SK-N-SH (cell line): Measurements from ENCODE around the gene WBP1L. TPM values are rescaled to one million over a fixed set of nuclear protein-coding genes. Genes with fewer than 3 reads are reported as not detected.

Experiments
- CTCF ChIA-PET: fragments of 300-600, 350-600 bp; formaldehyde crosslinking; extraction: SDS; loops from one replicate; lab custom pipeline; 2021; lab: Yijun Ruan, JAX
- POLR2A ChIA-PET: fragments of 350-600 bp; sonication (Branson Sonifier 250); formaldehyde crosslinking; extraction: SDS; loops from one replicate; lab custom pipeline; 2020; ENCODE audit warnings: antibody characterized with exemption, inconsistent platforms; lab: Yijun Ruan, JAX
- DNase-seq: peaks from one replicate; pipeline ENCODE4 v3.0.0; 2012
- H2AFZ ChIP-seq: fragments of 200-600 bp; sonication (generic); 2 replicates; pipeline ENCODE4 v1.8.1; 2016; ENCODE audit warnings: antibody characterized with exemption, mild to moderate bottlenecking, low read depth
- H3F3A ChIP-seq: fragments of 200-600 bp; sonication (generic); replicated peaks from 2 replicates; pipeline ENCODE3; 2016; ENCODE audit warnings: antibody characterized with exemption, mild to moderate bottlenecking; ENCODE audit not compliant: insufficient read depth
- H3K27ac ChIP-seq, 2 experiments: fragments of 200-500 bp in 1 of 2; fragments of 200-600 bp in 1 of 2; sonication (Bioruptor generic) in 1 of 2; sonication (generic), shearing (Covaris generic) in 1 of 2; 2 replicates each; pipeline versions ENCODE4 v1.5.1 to v1.6.1; 2014 to 2016; ENCODE audit warnings: low read depth in 2 of 2, inconsistent platforms in 1 of 2, low read length in 1 of 2, mild to moderate bottlenecking in 1 of 2, mixed read lengths in 1 of 2
- H3K27me3 ChIP-seq: fragments of 200-600 bp; sonication (generic), shearing (Covaris generic); 2 replicates; pipeline ENCODE4 v1.6.1; 2016; ENCODE audit warnings: mixed run types; ENCODE audit not compliant: insufficient read depth
- H3K36me3 ChIP-seq, 2 experiments: fragments of 200-500 bp in 1 of 2; fragments of 200-600 bp in 1 of 2; sonication (Bioruptor generic) in 1 of 2; sonication (generic) in 1 of 2; replicated peaks in 1 of 2; 2 replicates each; pipeline versions ENCODE3 to v1.5.1; 2014 to 2016; ENCODE audit warnings: low read length in 1 of 2, mild to moderate bottlenecking in 1 of 2; ENCODE audit not compliant: insufficient read depth in 2 of 2, control insufficient read depth in 1 of 2
- H3K4me1 ChIP-seq, 2 experiments: fragments of 200-500 bp in 1 of 2; fragments of 200-600 bp in 1 of 2; sonication (Bioruptor generic) in 1 of 2; sonication (generic), shearing (Covaris generic) in 1 of 2; 2 replicates each; pipeline versions ENCODE4 v1.5.1 to v1.6.1; 2014 to 2016; ENCODE audit warnings: low read depth in 1 of 2, low read length in 1 of 2, mixed run types in 1 of 2; ENCODE audit not compliant: insufficient read depth in 2 of 2, control insufficient read depth in 1 of 2
- H3K4me2 ChIP-seq: fragments of 200-600 bp; sonication (generic), shearing (Covaris generic); 2 replicates; pipeline ENCODE4 v1.6.1; 2017; ENCODE audit warnings: mixed run types
- H3K4me3 ChIP-seq, 2 experiments: fragments of 200-500 bp in 1 of 2; fragments of 200-600 bp in 1 of 2; sonication (Bioruptor generic) in 1 of 2; sonication (generic), shearing (Covaris generic) in 1 of 2; 2 replicates each; pipeline versions ENCODE4 v1.5.1 to v1.8.1; 2014 to 2016; ENCODE audit warnings: low read depth in 2 of 2, inconsistent platforms in 1 of 2, low read length in 1 of 2, mild to moderate bottlenecking in 1 of 2, mixed read lengths in 1 of 2, moderate library complexity in 1 of 2
- H3K79me2 ChIP-seq: fragments of 200-600 bp; sonication (generic); 2 replicates; pipeline ENCODE4 v1.8.1; 2017; ENCODE audit warnings: mild to moderate bottlenecking; ENCODE audit not compliant: insufficient read depth
- H3K9ac ChIP-seq: fragments of 200-600 bp; sonication (generic); 2 replicates; pipeline ENCODE4 v1.6.1; 2017; ENCODE audit warnings: mixed run types
- H3K9me2 ChIP-seq: fragments of 200-600 bp; sonication (generic); 2 replicates; pipeline ENCODE4 v1.6.1; 2017; ENCODE audit warnings: mixed run types
- H3K9me3 ChIP-seq: fragments of 200-600 bp; sonication (generic); 2 replicates; pipeline ENCODE4 v1.6.1; 2017; ENCODE audit warnings: mixed run types, mild to moderate bottlenecking, moderate library complexity
- H4K20me1 ChIP-seq: fragments of 200-600 bp; sonication (generic); 2 replicates; pipeline ENCODE4 v1.6.1; 2017; ENCODE audit warnings: mild to moderate bottlenecking, mixed run types; ENCODE audit not compliant: insufficient read depth
- CHD2 ChIP-seq: fragments of 150-350 bp; IDR thresholded peaks from 2 replicates; pipeline ENCODE4 v1.6.1; 2018; ENCODE audit warnings: low read length; ENCODE audit not compliant: partially characterized antibody
- EP300 ChIP-seq, 2 experiments: IDR thresholded peaks; 2 replicates each; pipeline versions ENCODE4 v1.4.0 to v1.6.1; 2012; ENCODE audit warnings: borderline replicate concordance in 1 of 2, low read depth in 1 of 2, low read length in 1 of 2
- FOSL2 ChIP-seq: IDR thresholded peaks from 2 replicates; pipeline ENCODE4 v1.4.0; 2012; ENCODE audit warnings: low read depth, mild to moderate bottlenecking, moderate library complexity, borderline replicate concordance
- FOXM1 ChIP-seq: IDR thresholded peaks from 2 replicates; pipeline ENCODE4 v1.4.0; 2012; ENCODE audit warnings: low read depth, mild to moderate bottlenecking
- GATA2 ChIP-seq: sonication (generic); formaldehyde crosslinking; IDR thresholded peaks from 2 replicates; pipeline ENCODE4 v1.5.0; 2020; ENCODE audit warnings: mild to moderate bottlenecking, missing genetic modification reagents
- NFIC ChIP-seq: IDR thresholded peaks from 2 replicates; pipeline ENCODE4 v1.4.0; 2012; ENCODE audit warnings: borderline replicate concordance
- POLR2AphosphoS5 ChIP-seq: IDR thresholded peaks from 2 replicates; pipeline ENCODE4 v1.6.1; 2012; ENCODE audit warnings: low read depth, low read length
- RXRA ChIP-seq: IDR thresholded peaks from 2 replicates; pipeline ENCODE4 v1.4.0; 2012; ENCODE audit warnings: low read depth, mild to moderate bottlenecking, borderline replicate concordance
- SIN3A ChIP-seq: IDR thresholded peaks from 2 replicates; pipeline ENCODE4 v1.6.1; 2012; ENCODE audit warnings: low read depth, mild to moderate bottlenecking, low read length, moderate library complexity, borderline replicate concordance
- SMC3 ChIP-seq: IDR thresholded peaks from 2 replicates; pipeline ENCODE4 v1.6.1; 2012; ENCODE audit warnings: low read depth, low read length, improper control_type of control experiment
- TCF12 ChIP-seq: IDR thresholded peaks from 2 replicates; pipeline ENCODE4 v1.4.0; 2012
- YY1 ChIP-seq: IDR thresholded peaks from 2 replicates; pipeline ENCODE4 v1.4.0; 2012; ENCODE audit warnings: low read depth, mild to moderate bottlenecking
- WGBS: methylation state at CpG from one replicate; pipeline ENCODE4 v1.1.6; 2017; ENCODE audit warnings: low lambda C conversion rate; 5-methylcytosine and 5-hydroxymethylcytosine counted together
- polyA plus RNA-seq, 3 experiments: library from polyadenylated mRNA; depleted of rRNA; stranded (reverse); fragments of >200 nt; gene quantifications; 2 replicates each; pipeline ENCODE4 v1.2.3, GENCODE V29; 2012
- TF ChIP-seq, protein P1 (sequence below): IDR thresholded peaks from 2 replicates; pipeline ENCODE4; 2012
- TF ChIP-seq, protein P2 (sequence below): fragments of 200-600 bp; sonication (generic); IDR thresholded peaks from 2 replicates; pipeline ENCODE4 v1.6.1; 2017; ENCODE audit warnings: antibody characterized with exemption, mild to moderate bottlenecking, moderate library complexity
- TF ChIP-seq, protein P3 (sequence below): fragments of 150-350 bp; IDR thresholded peaks from 2 replicates; pipeline ENCODE4 v1.6.1; 2016; ENCODE audit warnings: mild to moderate bottlenecking, low read depth, low read length
- TF ChIP-seq, protein P4 (sequence below): IDR thresholded peaks from 2 replicates; pipeline ENCODE4 v1.6.1; 2012; ENCODE audit warnings: mild to moderate bottlenecking, low read depth, low read length, moderate library complexity
- TF ChIP-seq, protein P5 (sequence below): IDR thresholded peaks from 2 replicates; pipeline ENCODE4 v1.4.0; 2012; ENCODE audit warnings: low read depth

The WBP1L gene
- polyA plus RNA-seq, 1 of the 3 experiments (the other 2 are of a cell fraction): 22.8 TPM

DNA sequence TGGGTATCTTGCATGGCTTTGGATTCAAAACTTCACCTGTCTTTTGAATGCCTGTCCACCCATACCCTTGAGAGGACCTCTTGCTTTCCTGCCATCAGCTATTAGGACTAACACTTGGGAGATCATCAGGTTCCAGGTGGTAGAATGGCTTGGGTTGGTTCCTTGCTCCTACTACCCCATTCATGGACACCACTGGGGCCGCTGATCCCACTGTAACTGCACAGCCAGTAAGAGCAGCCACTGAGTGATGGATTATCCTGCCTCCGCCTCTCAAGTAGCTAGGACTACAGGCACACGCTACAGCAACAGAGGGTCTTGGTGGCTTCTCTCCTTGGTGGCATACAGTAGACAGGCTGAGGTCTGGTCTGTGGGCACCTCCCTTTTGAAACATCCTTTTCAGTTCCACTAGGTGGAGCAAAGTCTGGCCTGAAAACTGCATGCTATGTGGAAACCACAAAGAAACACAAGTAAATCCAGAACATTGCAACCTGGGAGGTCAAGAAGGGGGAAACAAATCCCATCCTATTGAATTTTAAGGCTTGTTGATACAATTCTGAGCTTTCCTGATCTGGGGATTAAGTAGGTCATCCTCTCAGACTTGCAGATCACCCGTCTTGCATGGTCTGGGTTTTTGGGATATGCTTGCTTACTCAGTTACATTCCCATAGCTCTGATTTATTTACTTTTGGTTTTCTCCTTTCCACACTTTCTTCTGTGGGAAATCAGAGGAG lies 9.4 kb downstream of the WBP1L start (continued):
- TF ChIP-seq, protein P1, sequence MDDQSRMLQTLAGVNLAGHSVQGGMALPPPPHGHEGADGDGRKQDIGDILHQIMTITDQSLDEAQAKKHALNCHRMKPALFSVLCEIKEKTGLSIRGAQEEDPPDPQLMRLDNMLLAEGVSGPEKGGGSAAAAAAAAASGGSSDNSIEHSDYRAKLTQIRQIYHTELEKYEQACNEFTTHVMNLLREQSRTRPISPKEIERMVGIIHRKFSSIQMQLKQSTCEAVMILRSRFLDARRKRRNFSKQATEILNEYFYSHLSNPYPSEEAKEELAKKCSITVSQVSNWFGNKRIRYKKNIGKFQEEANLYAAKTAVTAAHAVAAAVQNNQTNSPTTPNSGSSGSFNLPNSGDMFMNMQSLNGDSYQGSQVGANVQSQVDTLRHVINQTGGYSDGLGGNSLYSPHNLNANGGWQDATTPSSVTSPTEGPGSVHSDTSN: no peak
- TF ChIP-seq SMC3 (peak; percentile 50; the same call in 1 of the 2 replicates), GATA2 (no peak), RXRA (no peak)

DNA sequence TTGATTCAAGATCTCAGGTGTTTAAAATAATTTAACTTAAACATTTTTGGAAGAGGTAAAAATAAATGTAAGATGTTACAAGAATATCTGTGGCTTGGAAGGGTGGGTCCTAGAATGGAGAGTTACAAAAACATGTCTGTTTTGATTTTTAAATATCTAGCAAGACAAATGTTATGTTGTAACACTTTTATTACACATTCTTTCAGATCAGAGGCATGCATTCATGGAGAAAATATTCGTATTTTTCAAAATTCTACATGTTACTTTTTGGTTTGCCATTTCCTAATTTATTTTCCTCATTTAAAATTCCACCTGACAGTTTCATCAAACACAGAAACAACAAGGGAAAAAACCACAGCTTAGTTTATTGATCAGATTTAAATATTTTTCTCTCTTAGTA lies 10.0 kb downstream of the WBP1L start:
- peak overlapping the region in 1 of 2 experiments; percentile 34; a peak in 1 of 4 replicates for H3K27ac ChIP-seq
- peaks cover 42% of the 10 kb centered on the region for H4K20me1 ChIP-seq
- no peak overlapping the region for H2AFZ ChIP-seq
- TF ChIP-seq FOXM1: no peak
- TF ChIP-seq, protein P2, sequence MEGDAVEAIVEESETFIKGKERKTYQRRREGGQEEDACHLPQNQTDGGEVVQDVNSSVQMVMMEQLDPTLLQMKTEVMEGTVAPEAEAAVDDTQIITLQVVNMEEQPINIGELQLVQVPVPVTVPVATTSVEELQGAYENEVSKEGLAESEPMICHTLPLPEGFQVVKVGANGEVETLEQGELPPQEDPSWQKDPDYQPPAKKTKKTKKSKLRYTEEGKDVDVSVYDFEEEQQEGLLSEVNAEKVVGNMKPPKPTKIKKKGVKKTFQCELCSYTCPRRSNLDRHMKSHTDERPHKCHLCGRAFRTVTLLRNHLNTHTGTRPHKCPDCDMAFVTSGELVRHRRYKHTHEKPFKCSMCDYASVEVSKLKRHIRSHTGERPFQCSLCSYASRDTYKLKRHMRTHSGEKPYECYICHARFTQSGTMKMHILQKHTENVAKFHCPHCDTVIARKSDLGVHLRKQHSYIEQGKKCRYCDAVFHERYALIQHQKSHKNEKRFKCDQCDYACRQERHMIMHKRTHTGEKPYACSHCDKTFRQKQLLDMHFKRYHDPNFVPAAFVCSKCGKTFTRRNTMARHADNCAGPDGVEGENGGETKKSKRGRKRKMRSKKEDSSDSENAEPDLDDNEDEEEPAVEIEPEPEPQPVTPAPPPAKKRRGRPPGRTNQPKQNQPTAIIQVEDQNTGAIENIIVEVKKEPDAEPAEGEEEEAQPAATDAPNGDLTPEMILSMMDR: no peak
- POLR2A ChIA-PET: no interaction called here
- no peaks in the 10 kb centered on the region for H3K27me3 ChIP-seq
- peak overlapping the region; percentile 32; the same call in 1 of the 2 replicates for H3K4me2 ChIP-seq
- no peaks in the 10 kb centered on the region for H3K9me2 ChIP-seq
- H3K79me2 ChIP-seq: peaks cover 85% of the 10 kb centered on the region
- DNase-seq: no peak
- H3F3A ChIP-seq: peaks cover 12% of the 10 kb centered on the region
- CTCF ChIA-PET: interaction anchor here (0.9 to 2.0 kb wide), 10 partner anchors 9 to 148 kb away, joined by 3 to 13 read pairs (median 5); partner anchors contain the start of gene WBP1L
- H3K9ac ChIP-seq: no peak overlapping the region
- peaks cover 2 to 7% of the 10 kb centered on the region in 2 experiments; a peak in 1 of 4 replicates for H3K4me1 ChIP-seq
- no peak overlapping the region for H3K4me3 ChIP-seq
- H3K36me3 ChIP-seq: no peaks in the 10 kb centered on the region
- 89% methylated on average over 1 of the region's 1 CpG for WGBS
- no peaks in the 10 kb centered on the region for H3K9me3 ChIP-seq

DNA sequence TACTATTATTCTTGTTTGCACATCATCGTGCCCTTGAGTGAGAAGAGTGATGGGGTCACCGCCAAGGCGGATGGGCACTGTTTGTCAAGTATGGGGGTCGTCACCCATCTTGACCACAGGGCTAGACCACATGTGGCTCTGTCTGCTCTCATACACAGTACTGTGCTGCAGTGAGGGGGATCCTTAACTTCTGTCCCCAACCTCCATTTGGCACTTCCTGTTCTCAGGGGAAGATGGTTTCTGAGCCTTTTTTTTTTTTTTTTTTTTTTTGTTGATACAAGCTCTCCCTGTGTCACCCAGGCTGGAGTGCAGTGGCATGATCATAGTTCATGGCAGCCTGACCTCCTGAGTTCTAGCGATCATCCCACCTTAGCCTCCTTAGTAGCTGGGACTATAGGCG lies 13.6 kb downstream of the WBP1L start:
- no peak for DNase-seq
- Histone ChIP-seq H3K27me3 (no peaks in the 10 kb centered on the region), H3F3A (peaks cover 6% of the 10 kb centered on the region), H3K27ac (no peak overlapping the region), H3K4me3 (no peak overlapping the region), H3K9me3 (no peaks in the 10 kb centered on the region), H3K9ac (no peak overlapping the region), H3K36me3 (no peaks in the 10 kb centered on the region), H3K4me2 (no peak overlapping the region), H3K9me2 (no peaks in the 10 kb centered on the region), H3K79me2 (peaks cover 78% of the 10 kb centered on the region), H3K4me1 (peaks cover 2 to 7% of the 10 kb centered on the region in 2 experiments; a peak in 1 of 4 replicates), H4K20me1 (peaks cover 25% of the 10 kb centered on the region), H2AFZ (no peak overlapping the region)
- 96% methylated on average over 5 of the region's 6 CpGs for WGBS
- ChIA-PET POLR2A (no interaction called here), CTCF (no interaction called here)
- TF ChIP-seq FOSL2: no peak
- no peak for TF ChIP-seq EP300 (IDR thresholded peaks at IDR 0.05; ENCODE audit: borderline replicate concordance in 1 of 2, low read depth in 1 of 2, low read length in 1 of 2)
- no peak for TF ChIP-seq RXRA
- TF ChIP-seq, protein P3, sequence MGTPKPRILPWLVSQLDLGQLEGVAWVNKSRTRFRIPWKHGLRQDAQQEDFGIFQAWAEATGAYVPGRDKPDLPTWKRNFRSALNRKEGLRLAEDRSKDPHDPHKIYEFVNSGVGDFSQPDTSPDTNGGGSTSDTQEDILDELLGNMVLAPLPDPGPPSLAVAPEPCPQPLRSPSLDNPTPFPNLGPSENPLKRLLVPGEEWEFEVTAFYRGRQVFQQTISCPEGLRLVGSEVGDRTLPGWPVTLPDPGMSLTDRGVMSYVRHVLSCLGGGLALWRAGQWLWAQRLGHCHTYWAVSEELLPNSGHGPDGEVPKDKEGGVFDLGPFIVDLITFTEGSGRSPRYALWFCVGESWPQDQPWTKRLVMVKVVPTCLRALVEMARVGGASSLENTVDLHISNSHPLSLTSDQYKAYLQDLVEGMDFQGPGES: no peak
- TF ChIP-seq POLR2AphosphoS5: no peak
- TF ChIP-seq TCF12: no peak
- TF ChIP-seq, protein P4, sequence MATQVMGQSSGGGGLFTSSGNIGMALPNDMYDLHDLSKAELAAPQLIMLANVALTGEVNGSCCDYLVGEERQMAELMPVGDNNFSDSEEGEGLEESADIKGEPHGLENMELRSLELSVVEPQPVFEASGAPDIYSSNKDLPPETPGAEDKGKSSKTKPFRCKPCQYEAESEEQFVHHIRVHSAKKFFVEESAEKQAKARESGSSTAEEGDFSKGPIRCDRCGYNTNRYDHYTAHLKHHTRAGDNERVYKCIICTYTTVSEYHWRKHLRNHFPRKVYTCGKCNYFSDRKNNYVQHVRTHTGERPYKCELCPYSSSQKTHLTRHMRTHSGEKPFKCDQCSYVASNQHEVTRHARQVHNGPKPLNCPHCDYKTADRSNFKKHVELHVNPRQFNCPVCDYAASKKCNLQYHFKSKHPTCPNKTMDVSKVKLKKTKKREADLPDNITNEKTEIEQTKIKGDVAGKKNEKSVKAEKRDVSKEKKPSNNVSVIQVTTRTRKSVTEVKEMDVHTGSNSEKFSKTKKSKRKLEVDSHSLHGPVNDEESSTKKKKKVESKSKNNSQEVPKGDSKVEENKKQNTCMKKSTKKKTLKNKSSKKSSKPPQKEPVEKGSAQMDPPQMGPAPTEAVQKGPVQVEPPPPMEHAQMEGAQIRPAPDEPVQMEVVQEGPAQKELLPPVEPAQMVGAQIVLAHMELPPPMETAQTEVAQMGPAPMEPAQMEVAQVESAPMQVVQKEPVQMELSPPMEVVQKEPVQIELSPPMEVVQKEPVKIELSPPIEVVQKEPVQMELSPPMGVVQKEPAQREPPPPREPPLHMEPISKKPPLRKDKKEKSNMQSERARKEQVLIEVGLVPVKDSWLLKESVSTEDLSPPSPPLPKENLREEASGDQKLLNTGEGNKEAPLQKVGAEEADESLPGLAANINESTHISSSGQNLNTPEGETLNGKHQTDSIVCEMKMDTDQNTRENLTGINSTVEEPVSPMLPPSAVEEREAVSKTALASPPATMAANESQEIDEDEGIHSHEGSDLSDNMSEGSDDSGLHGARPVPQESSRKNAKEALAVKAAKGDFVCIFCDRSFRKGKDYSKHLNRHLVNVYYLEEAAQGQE: no peak
- TF ChIP-seq, protein P5, sequence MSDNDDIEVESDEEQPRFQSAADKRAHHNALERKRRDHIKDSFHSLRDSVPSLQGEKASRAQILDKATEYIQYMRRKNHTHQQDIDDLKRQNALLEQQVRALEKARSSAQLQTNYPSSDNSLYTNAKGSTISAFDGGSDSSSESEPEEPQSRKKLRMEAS: no peak
- no peak for TF ChIP-seq YY1
- no peak for TF ChIP-seq SIN3A
- TF ChIP-seq NFIC: no peak
- TF ChIP-seq GATA2: no peak
- TF ChIP-seq CHD2: no peak
